Sigmoid colon (tissue), 4 donors: ENCODE results near the gene ROCK1.

Source experiments
- EP300 ChIP-seq, 4 donors: sonication (generic); formaldehyde crosslinking; IDR thresholded peaks; one replicate each; pipeline ENCODE4 v1.6.1; 2017; ENCODE audit warnings: antibody characterized with exemption in 4 of 4
- POLR2A ChIP-seq, 2 donors: fragments of 450-650 bp; IDR thresholded peaks; one replicate each; pipeline ENCODE4 v1.6.1; 2016; ENCODE audit warnings: antibody characterized with exemption in 2 of 2, mild to moderate bottlenecking in 2 of 2, moderate library complexity in 2 of 2
- POLR2AphosphoS5 ChIP-seq, 4 donors: sonication (generic); formaldehyde crosslinking; IDR thresholded peaks; one replicate each; pipeline ENCODE4 v1.6.1; 2017; ENCODE audit warnings: antibody characterized with exemption in 4 of 4
- TF ChIP-seq, protein P1 (sequence below), 4 experiments: fragments of 450-650 bp in 3 of 4; fragments of 200-600 bp in 1 of 4; IDR thresholded peaks; one replicate each; pipeline ENCODE4 v1.5.1; 2016 to 2019; ENCODE audit warnings: antibody characterized with exemption in 4 of 4, mild to moderate bottlenecking in 3 of 4, moderate library complexity in 2 of 4

DNA sequence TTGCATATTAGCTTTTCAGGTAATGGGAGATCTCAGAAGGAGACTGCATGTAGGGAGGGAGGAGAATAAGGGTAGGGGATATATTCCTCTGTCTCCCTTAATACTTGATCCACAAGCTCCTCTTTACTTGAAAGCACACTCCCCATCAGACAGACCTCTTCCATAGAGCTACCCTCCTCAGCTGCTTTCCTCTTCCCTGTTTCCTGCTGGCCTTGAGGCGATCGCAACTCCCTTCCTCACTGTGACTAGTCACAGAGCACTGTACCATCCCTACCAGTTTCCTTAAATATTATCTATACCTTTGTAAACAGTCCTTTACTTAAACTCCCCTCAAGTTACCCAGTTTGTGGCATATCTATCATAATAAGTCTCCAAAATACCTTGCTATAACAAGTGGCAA is 10.9 kb downstream of the ROCK1 start:
- TF ChIP-seq POLR2A (IDR thresholded peaks at IDR 0.05), result no peak
- TF ChIP-seq, protein P1, sequence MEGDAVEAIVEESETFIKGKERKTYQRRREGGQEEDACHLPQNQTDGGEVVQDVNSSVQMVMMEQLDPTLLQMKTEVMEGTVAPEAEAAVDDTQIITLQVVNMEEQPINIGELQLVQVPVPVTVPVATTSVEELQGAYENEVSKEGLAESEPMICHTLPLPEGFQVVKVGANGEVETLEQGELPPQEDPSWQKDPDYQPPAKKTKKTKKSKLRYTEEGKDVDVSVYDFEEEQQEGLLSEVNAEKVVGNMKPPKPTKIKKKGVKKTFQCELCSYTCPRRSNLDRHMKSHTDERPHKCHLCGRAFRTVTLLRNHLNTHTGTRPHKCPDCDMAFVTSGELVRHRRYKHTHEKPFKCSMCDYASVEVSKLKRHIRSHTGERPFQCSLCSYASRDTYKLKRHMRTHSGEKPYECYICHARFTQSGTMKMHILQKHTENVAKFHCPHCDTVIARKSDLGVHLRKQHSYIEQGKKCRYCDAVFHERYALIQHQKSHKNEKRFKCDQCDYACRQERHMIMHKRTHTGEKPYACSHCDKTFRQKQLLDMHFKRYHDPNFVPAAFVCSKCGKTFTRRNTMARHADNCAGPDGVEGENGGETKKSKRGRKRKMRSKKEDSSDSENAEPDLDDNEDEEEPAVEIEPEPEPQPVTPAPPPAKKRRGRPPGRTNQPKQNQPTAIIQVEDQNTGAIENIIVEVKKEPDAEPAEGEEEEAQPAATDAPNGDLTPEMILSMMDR (IDR thresholded peaks at IDR 0.05), result no peak
- TF ChIP-seq POLR2AphosphoS5 (IDR thresholded peaks at IDR 0.05), result no peak
- TF ChIP-seq EP300 (IDR thresholded peaks at IDR 0.05), result no peak
